ENCODE data around the gene PHYH. TPM values are rescaled to one million over a fixed set of nuclear protein-coding genes. Genes with fewer than 3 reads are reported as not detected.

Gene PHYH
- total RNA-seq, 4 donors from 2014 or later, result 107 to 147 (median 143) TPM

DNA sequence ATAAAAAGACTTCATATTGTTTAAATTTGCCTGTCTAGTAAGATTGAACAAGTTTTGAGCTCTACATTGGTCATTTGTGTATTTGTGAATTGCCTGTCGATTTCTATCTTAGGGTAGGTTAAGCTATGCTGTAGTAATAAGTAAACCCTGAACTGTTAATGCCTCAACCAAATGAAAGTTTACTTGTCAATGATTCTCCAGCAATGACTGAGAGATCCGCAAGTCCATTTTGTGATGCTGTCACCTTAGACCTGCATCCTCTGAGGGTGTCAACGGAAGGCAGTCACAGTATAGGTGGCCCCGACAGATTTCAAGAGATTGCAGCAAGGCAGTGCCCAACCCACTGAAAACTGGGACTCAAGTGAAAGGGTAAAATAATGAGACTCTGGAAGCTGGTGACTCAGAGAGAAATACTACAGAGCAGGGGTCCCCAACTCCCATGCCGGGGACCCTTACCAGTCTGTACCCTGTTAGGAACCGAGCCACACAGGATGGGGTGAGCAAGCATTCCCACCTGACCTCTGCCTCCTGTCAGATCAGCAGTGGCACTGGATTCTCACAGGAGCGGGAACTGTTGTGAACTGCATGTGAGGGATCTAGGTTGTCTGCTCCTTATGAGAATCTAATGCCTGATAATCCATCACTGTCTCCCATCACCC, 10.8 kb upstream of the PHYH start:
- DNase-seq (no peak), ATAC-seq (no peak)
- no peak overlapping the region for H3K4me3 ChIP-seq
- no peaks in the 10 kb centered on the region for H3K4me1 ChIP-seq
- H3K27ac ChIP-seq, result no peak overlapping the region
- no peaks in the 10 kb centered on the region for H3K27me3 ChIP-seq
- intact Hi-C loops (cut with DNase I; ENCODE audit: low total_unique reads) (no loop called here), in situ Hi-C loops (cut with MboI; ENCODE audit: low sequenced_read_pairs in 4 of 4) (no loop called here)
- TF ChIP-seq, protein P1, sequence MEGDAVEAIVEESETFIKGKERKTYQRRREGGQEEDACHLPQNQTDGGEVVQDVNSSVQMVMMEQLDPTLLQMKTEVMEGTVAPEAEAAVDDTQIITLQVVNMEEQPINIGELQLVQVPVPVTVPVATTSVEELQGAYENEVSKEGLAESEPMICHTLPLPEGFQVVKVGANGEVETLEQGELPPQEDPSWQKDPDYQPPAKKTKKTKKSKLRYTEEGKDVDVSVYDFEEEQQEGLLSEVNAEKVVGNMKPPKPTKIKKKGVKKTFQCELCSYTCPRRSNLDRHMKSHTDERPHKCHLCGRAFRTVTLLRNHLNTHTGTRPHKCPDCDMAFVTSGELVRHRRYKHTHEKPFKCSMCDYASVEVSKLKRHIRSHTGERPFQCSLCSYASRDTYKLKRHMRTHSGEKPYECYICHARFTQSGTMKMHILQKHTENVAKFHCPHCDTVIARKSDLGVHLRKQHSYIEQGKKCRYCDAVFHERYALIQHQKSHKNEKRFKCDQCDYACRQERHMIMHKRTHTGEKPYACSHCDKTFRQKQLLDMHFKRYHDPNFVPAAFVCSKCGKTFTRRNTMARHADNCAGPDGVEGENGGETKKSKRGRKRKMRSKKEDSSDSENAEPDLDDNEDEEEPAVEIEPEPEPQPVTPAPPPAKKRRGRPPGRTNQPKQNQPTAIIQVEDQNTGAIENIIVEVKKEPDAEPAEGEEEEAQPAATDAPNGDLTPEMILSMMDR (IDR thresholded peaks at IDR 0.05 in 4 of 5, conservative IDR thresholded peaks at IDR 0.05 in 1 of 5), result no peak
- no peak for TF ChIP-seq POLR2A (IDR thresholded peaks at IDR 0.05)
- no peaks in the 10 kb centered on the region for H3K36me3 ChIP-seq
- no peaks in the 10 kb centered on the region for H3K9me3 ChIP-seq

DNA sequence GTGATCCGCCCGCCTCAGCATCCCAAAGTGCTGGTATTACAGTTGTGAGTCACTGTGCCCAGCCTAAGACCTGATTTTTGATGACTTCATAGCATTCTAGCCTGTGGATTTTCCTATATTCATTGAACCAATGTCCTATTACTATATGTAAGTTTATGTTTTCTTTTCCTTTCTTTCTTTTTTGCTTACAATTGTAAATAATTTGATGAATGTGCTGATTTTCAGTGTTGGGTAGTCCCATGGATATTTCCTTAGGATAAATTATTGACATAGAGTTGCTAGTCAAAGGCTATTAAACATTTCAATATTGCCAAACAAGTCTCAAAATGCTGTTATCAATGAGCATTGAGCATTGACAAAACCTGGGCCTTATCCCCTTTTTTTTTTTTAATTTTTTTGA, 9.9 kb upstream of the PHYH start:
- in situ Hi-C loops (cut with MboI; ENCODE audit: low sequenced_read_pairs in 4 of 4), result no loop called here
- Histone ChIP-seq H3K4me3 (no peak overlapping the region), H3K9me3 (no peaks in the 10 kb centered on the region), H3K27me3 (no peaks in the 10 kb centered on the region), H3K4me1 (no peaks in the 10 kb centered on the region), H3K36me3 (no peaks in the 10 kb centered on the region), H3K27ac (no peak overlapping the region)
- no peak for TF ChIP-seq POLR2A (IDR thresholded peaks at IDR 0.05)
- TF ChIP-seq, protein P1 (IDR thresholded peaks at IDR 0.05 in 4 of 5, conservative IDR thresholded peaks at IDR 0.05 in 1 of 5), result no peak
- ATAC-seq (no peak), DNase-seq (no peak)
- intact Hi-C loops (cut with DNase I; ENCODE audit: low total_unique reads), result no loop called here

DNA sequence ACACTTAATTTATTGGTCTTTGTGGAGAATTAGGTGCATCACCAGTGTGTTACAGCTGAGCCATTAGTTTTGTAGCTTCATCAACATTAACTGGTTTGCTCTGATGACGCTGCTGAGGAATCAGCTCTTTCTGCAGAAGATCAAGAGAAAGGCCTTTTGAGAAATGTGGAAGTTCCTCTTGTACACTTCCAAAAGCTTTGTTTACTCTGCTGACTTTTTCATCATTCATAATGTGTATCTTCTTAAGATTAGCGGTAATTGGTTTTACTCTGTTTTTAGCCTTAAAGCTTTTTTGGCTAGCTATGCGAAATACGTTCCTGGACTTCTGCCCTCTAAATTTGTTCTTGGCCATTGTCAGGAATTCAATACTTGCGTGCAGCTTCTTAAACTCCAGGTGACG, 8.2 kb upstream of the PHYH start:
- no peaks in the 10 kb centered on the region for H3K36me3 ChIP-seq
- intact Hi-C loops (cut with DNase I; ENCODE audit: low total_unique reads) (no loop called here), in situ Hi-C loops (cut with MboI; ENCODE audit: low sequenced_read_pairs in 4 of 4) (no loop called here)
- no peak for DNase-seq
- H3K4me1 ChIP-seq, result no peaks in the 10 kb centered on the region
- no peak for ATAC-seq
- no peak overlapping the region for H3K27ac ChIP-seq
- no peaks in the 10 kb centered on the region for H3K9me3 ChIP-seq
- no peaks in the 10 kb centered on the region for H3K27me3 ChIP-seq
- no peak overlapping the region for H3K4me3 ChIP-seq
- TF ChIP-seq, protein P1 (IDR thresholded peaks at IDR 0.05 in 4 of 5, conservative IDR thresholded peaks at IDR 0.05 in 1 of 5), result no peak
- no peak for TF ChIP-seq POLR2A (IDR thresholded peaks at IDR 0.05)

DNA sequence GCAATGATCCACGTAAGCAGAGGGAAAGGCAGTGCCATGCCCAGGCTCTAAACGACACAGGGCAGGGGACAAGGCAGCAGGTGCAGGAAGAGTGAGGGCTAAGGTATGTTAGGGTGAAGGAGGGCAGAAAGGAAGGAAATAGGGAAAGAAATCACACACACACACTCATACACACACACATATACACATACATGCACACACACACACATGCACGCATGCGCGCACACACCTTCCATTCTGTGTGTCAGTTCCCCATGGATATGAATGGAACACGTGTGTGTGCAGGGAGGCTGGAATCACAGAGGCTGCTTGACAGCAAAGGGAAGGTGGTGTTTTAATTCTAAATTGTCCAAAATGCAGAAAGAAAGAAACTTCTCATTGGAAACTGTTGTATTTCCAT, 6.2 kb upstream of the PHYH start:
- intact Hi-C loops (cut with DNase I; ENCODE audit: low total_unique reads), result no loop called here
- H3K27me3 ChIP-seq, result no peaks in the 10 kb centered on the region
- no peaks in the 10 kb centered on the region for H3K9me3 ChIP-seq
- in situ Hi-C loops (cut with MboI; ENCODE audit: low sequenced_read_pairs in 4 of 4), result no loop called here
- H3K4me3 ChIP-seq, result no peak overlapping the region
- no peak for ATAC-seq
- TF ChIP-seq POLR2A (IDR thresholded peaks at IDR 0.05), result no peak
- TF ChIP-seq, protein P1 (IDR thresholded peaks at IDR 0.05 in 4 of 5, conservative IDR thresholded peaks at IDR 0.05 in 1 of 5), result no peak
- peaks cover 5 to 11% of the 10 kb centered on the region in 2 donors for H3K4me1 ChIP-seq
- H3K27ac ChIP-seq, result no peak overlapping the region
- H3K36me3 ChIP-seq, result no peaks in the 10 kb centered on the region
- DNase-seq, result no peak

Measured in gastrocnemius medialis (tissue), 4 donors.